Progenitor cell of endocrine pancreas (in vitro differentiated cells): ENCODE data around the gene CDH15. TPM values are rescaled to one million over a fixed set of nuclear protein-coding genes. Genes with fewer than 3 reads are reported as not detected.

Experiments
- DNase-seq: peaks from one replicate; pipeline ENCODE4 v3.0.0; 2021; ENCODE audit warnings: low spot score; ENCODE audit not compliant: unreplicated experiment
- H3K27ac Mint-ChIP-seq: 2 replicates; pipeline ENCODE4 v1.8.0; 2021; ENCODE audit warnings: mild to moderate bottlenecking, moderate library complexity, mixed read lengths
- H3K27me3 Mint-ChIP-seq: 2 replicates; pipeline ENCODE4 v1.8.0; 2021; ENCODE audit warnings: mixed read lengths
- H3K36me3 Mint-ChIP-seq: 2 replicates; pipeline ENCODE4 v1.8.0; 2022; ENCODE audit warnings: mixed read lengths; ENCODE audit not compliant: insufficient read depth
- H3K4me1 Mint-ChIP-seq: 2 replicates; pipeline ENCODE4 v1.8.0; 2021; ENCODE audit warnings: low read depth, mixed read lengths
- H3K4me3 Mint-ChIP-seq: 2 replicates; pipeline ENCODE4 v1.8.0; 2021; ENCODE audit warnings: low read depth, mild to moderate bottlenecking, moderate library complexity, mixed read lengths
- H3K9me3 Mint-ChIP-seq: 2 replicates; pipeline ENCODE4 v1.8.0; 2021; ENCODE audit warnings: low read depth, mixed read lengths
- total RNA-seq: library from RNA; stranded (reverse); gene quantifications from 2 replicates; pipeline ENCODE4 v1.2.1, GENCODE V29; 2021
- TF ChIP-seq, protein P1 (sequence below): fragments of 200-600 bp; sonication (generic); IDR thresholded peaks from one replicate; pipeline ENCODE4 v1.5.0; 2021; ENCODE audit warnings: antibody characterized with exemption, mild to moderate bottlenecking; ENCODE audit not compliant: unreplicated experiment

Gene CDH15
- total RNA-seq, 1 donor from 2014 or later: not detected

DNA sequence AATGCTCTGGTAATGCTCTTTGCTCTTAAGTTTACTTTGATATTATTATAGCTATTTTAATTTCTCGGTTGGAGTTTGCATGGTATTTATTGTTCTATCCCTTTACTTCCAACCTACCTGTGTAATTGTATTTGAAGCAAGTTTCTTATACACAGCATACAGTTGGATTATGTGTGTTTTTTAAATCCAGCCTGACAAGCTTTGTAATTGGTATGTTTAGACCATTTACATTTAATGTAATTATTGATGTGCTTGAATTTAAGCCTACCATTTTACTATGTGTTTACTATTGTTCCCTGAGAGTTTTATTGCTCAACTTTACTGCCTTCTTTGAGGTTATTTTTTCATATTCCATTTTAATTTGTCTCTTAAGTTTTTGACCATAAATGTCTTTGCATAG lies 42.2 kb upstream of the CDH15 start:
- H3K36me3 Mint-ChIP-seq: peaks cover 40% of the 10 kb centered on the region

DNA sequence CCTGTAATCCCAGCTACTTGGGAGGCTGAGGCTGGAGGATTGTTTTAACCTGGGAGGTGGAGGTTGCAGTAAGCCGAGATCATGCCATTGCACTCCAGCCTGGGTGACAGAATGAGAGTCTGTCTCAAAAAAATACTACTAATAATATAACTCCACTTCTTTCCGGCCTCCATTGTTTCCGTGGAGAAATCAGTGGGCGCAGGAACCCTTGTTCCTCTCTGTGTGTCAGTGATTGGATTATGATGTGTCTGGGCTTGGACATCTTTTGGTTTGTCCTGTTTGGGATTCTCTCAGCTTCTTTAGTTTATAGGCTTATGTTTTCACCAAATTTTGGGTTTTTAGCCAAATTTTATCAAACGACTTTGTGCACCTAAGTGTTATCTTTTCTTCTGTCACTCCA lies 41.1 kb upstream of the CDH15 start:
- H3K4me3 Mint-ChIP-seq: no peak overlapping the region
- no peaks in the 10 kb centered on the region for H3K27me3 Mint-ChIP-seq
- DNase-seq: no peak
- TF ChIP-seq, protein P1, sequence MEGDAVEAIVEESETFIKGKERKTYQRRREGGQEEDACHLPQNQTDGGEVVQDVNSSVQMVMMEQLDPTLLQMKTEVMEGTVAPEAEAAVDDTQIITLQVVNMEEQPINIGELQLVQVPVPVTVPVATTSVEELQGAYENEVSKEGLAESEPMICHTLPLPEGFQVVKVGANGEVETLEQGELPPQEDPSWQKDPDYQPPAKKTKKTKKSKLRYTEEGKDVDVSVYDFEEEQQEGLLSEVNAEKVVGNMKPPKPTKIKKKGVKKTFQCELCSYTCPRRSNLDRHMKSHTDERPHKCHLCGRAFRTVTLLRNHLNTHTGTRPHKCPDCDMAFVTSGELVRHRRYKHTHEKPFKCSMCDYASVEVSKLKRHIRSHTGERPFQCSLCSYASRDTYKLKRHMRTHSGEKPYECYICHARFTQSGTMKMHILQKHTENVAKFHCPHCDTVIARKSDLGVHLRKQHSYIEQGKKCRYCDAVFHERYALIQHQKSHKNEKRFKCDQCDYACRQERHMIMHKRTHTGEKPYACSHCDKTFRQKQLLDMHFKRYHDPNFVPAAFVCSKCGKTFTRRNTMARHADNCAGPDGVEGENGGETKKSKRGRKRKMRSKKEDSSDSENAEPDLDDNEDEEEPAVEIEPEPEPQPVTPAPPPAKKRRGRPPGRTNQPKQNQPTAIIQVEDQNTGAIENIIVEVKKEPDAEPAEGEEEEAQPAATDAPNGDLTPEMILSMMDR: no peak
- H3K9me3 Mint-ChIP-seq: peaks cover 17% of the 10 kb centered on the region
- peaks cover 35% of the 10 kb centered on the region for H3K36me3 Mint-ChIP-seq
- no peaks in the 10 kb centered on the region for H3K4me1 Mint-ChIP-seq
- no peak overlapping the region for H3K27ac Mint-ChIP-seq

More for the DNA sequence above, 42.2 kb upstream of the CDH15 start:
- DNase-seq: no peak
- TF ChIP-seq, protein P1: no peak
- no peaks in the 10 kb centered on the region for H3K4me1 Mint-ChIP-seq
- H3K9me3 Mint-ChIP-seq: peaks cover 17% of the 10 kb centered on the region
- H3K27me3 Mint-ChIP-seq: no peaks in the 10 kb centered on the region
- no peak overlapping the region for H3K4me3 Mint-ChIP-seq
- no peak overlapping the region for H3K27ac Mint-ChIP-seq

DNA sequence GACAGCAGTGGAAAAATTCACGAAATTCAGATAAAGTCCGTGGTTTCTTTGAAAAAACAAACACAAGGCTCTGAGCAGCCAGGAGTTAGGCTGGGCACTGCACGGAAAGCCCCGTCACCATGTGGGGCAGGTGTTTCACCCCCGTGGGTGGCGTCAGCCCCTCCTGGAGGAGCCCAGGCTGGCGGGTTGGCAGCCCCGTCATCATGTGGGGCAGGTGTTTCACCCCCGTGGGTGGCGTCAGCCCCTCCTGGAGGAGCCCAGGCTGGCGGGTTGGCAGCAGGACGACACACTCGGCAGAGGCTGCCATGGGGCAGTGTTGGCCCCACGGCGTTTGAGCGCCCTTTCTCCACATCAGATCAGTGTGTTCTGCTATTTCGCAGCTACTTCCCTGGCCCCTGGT lies 39.8 kb upstream of the CDH15 start:
- Mint-ChIP-seq H3K27ac (no peak overlapping the region), H3K36me3 (peaks cover 34% of the 10 kb centered on the region), H3K4me3 (no peak overlapping the region), H3K9me3 (peaks cover 12% of the 10 kb centered on the region), H3K27me3 (no peaks in the 10 kb centered on the region), H3K4me1 (no peaks in the 10 kb centered on the region)
- TF ChIP-seq, protein P1: no peak
- no peak for DNase-seq

DNA sequence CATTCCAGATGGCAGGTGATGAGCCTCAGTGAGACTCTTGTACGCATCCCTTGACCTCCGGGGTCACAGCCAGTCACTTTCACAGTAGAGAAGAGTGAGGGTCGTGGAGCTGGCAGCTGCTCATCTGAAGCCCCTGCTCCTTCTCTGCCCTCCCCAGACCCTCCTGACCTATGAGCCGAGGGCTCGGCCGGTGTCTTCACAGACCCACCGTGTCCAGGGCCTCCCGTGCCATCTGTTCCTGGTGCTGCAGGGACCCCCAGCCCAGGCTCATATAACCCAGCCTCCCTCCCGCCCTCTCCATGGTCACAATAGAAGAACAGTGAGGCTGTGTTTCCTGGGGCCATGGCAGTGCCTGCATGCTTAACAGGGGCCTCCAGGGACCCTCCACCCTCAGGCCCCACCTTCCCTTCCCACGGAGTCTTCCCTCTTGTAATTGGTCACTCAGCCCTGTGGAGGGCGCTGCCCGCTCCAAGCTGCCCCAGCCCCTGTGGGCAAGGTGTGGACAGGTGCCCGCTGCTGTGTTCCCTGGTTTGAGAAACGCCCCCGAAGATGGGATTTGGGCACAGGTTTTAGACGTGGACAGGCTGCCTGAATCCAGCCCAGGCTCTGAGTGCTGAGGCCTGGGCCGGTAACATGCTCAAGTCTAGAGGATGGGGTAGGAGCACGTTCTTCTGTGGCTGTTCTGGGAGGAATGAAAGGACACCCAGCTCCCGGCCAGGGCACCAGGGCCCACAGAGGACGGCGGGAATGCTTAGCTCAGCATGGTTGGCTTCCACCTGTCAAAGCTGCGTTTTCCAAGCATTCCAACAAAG lies 39.1 kb upstream of the CDH15 start:
- TF ChIP-seq, protein P1: no peak
- Mint-ChIP-seq H3K4me3 (no peak overlapping the region), H3K9me3 (peaks cover 12% of the 10 kb centered on the region), H3K36me3 (peaks cover 32% of the 10 kb centered on the region), H3K27me3 (no peaks in the 10 kb centered on the region), H3K4me1 (no peaks in the 10 kb centered on the region), H3K27ac (no peak overlapping the region)
- DNase-seq: no peak

DNA sequence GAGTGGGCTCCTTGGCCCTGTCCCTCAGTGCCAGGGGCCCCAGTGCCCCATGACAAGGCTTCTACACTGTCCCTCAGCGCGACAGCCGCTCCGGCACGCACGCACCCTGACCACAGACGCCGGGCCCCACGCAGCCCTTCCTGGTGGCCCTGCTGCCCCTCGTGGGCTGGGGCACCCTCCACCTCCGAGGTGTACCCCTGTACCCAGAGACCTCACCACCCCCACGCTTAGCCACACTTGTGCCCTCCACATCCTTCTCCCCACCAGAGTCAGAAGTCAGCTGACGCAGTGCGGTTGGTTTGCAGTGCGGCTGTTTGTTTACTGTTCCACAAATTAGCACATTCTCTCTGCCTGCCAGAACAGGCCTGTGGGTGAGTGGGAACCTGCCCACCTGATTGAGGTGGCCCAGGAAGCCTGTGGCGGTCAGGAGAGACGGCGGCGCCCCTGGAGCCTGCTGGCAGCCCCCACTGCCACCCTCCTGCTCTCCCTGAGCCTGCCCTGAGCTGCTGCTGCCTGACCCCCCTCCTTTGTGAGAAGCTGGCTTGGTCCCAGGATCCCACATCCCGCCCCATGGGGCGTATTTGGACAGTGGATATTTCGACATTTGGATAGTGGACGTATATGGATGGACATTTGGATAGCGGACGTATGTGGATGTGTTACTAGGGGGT lies 38.0 kb upstream of the CDH15 start:
- Mint-ChIP-seq H3K4me1 (no peaks in the 10 kb centered on the region), H3K27ac (no peak overlapping the region), H3K27me3 (no peaks in the 10 kb centered on the region), H3K9me3 (peaks cover 12% of the 10 kb centered on the region), H3K4me3 (no peak overlapping the region), H3K36me3 (peaks cover 30% of the 10 kb centered on the region)
- no peak for DNase-seq
- TF ChIP-seq, protein P1: no peak
